ENCODE measurements around the gene FGF14. TPM values are rescaled to one million over a fixed set of nuclear protein-coding genes. Genes with fewer than 3 reads are reported as not detected.

Gene FGF14
- total and polyA plus RNA-seq, 2 of the 4 experiments (the other 2 are of a cell fraction), result under 0.01 TPM; not detected in 1

- no peak overlapping the region for H3K4me2 ChIP-seq (ENCODE audit: low read depth, low read length)
- WGBS, 2 experiments (ENCODE audit: extremely low coverage in 2 of 2, insufficient read length in 1 of 2), result 93% methylated on average over 3 of the region's 9 CpGs; no CpG with 5 or more reads in 1 of the 2 experiments
- TF ChIP-seq RFX5 (IDR thresholded peaks at IDR 0.05; ENCODE audit: low read depth, low read length), result no peak
- TF ChIP-seq SMC3 (IDR thresholded peaks at IDR 0.05; ENCODE audit: low read depth, low read length), result no peak
- no peak for TF ChIP-seq ELK1 (IDR thresholded peaks at IDR 0.05; ENCODE audit: borderline replicate concordance, low read depth, low read length)
- no peak for TF ChIP-seq POLR2A (IDR thresholded peaks at IDR 0.05; ENCODE audit: low read depth, low read length)
- TF ChIP-seq MAZ (IDR thresholded peaks at IDR 0.05; ENCODE audit: borderline replicate concordance, low read depth, low read length), result no peak
- TF ChIP-seq MXI1 (IDR thresholded peaks at IDR 0.05; ENCODE audit: borderline replicate concordance, low read depth, low read length), result no peak
- ATAC-seq (ENCODE audit: low read depth), result no peak
- intact Hi-C loops (cut with micrococcal nuclease) (no loop called here), dilution Hi-C loops (cut with HindIII; ENCODE audit: low sequenced_read_pairs, unreplicated experiment) (no loop called here), in situ Hi-C loops (cut with MboI; ENCODE audit: low sequenced_read_pairs) (no loop called here)
- DNase-seq, result no peak
- no peak overlapping the region for H2BK5ac ChIP-seq (ENCODE audit: low read depth, low read length, poor library complexity, severe bottlenecking)
- no peaks in the 10 kb centered on the region for H3K9me3 ChIP-seq (ENCODE audit: control insufficient read depth, insufficient read depth, low read length)
- no peak overlapping the region for H2BK120ac ChIP-seq (ENCODE audit: low read depth, low read length)
- CTCF ChIA-PET, result no interaction called here
- no peak overlapping the region for H3K4me3 ChIP-seq (ENCODE audit: insufficient read depth, low read depth, low read length)
- no TSS peak for BruUV-seq (replicated peaks)
- POLR2A ChIA-PET (ENCODE audit: unreplicated experiment), result no interaction called here
- H4K8ac ChIP-seq (ENCODE audit: low read depth in 2 of 2, low read length in 2 of 2), result no peak overlapping the region
- H3K9ac ChIP-seq (ENCODE audit: low read depth, low read length), result no peak overlapping the region
- no peak overlapping the region for H2AK9ac ChIP-seq (replicated peaks; ENCODE audit: low read depth, low read length, poor library complexity)
- no peak overlapping the region for H3K18ac ChIP-seq (ENCODE audit: low read depth, low read length)
- H4K5ac ChIP-seq (ENCODE audit: low read depth, low read length), result no peak overlapping the region
- H2AK5ac ChIP-seq (ENCODE audit: low read depth, low read length), result no peak overlapping the region
- no peak overlapping the region for H2AFZ ChIP-seq (replicated peaks; ENCODE audit: low read length, poor library complexity)
- no peaks in the 10 kb centered on the region for H4K20me1 ChIP-seq (ENCODE audit: insufficient read depth, low read length)
- no peaks in the 10 kb centered on the region for H3K79me1 ChIP-seq (ENCODE audit: low read depth in 1 of 2, low read length in 2 of 2)
- H3K23ac ChIP-seq (ENCODE audit: low read depth, low read length), result no peak overlapping the region
- H2BK20ac ChIP-seq (ENCODE audit: low read depth, low read length), result no peak overlapping the region
- H2BK15ac ChIP-seq (ENCODE audit: low read depth, low read length), result no peak overlapping the region
- no peaks in the 10 kb centered on the region for H3K36me3 ChIP-seq (ENCODE audit: control insufficient read depth, insufficient read depth, low read length)
- no peak overlapping the region for H4K91ac ChIP-seq (ENCODE audit: insufficient read depth, low read depth, low read length)
- no peak overlapping the region for H3K14ac ChIP-seq (replicated peaks; ENCODE audit: low read depth, low read length)
- H3K4me1 ChIP-seq (ENCODE audit: control insufficient read depth, insufficient read depth, low read length), result no peaks in the 10 kb centered on the region
- no peaks in the 10 kb centered on the region for H3K9me1 ChIP-seq (ENCODE audit: insufficient read depth, low read length)
- no peak overlapping the region for H3K4ac ChIP-seq (ENCODE audit: low read depth, low read length)
- H3K27ac ChIP-seq (ENCODE audit: insufficient read depth, low read length), result no peak overlapping the region
- H3K27me3 ChIP-seq (ENCODE audit: control insufficient read depth, insufficient read depth, low read length), result no peaks in the 10 kb centered on the region
- H3K56ac ChIP-seq (ENCODE audit: extremely low read depth, insufficient read depth, low read length), result no peak overlapping the region
Measured at GRCh38 chr13:102309110-102309509, 92.7 kb downstream of the FGF14 start.

All from IMR-90 (cell line).